Measurements from ENCODE around the gene FAM210B.

DNA sequence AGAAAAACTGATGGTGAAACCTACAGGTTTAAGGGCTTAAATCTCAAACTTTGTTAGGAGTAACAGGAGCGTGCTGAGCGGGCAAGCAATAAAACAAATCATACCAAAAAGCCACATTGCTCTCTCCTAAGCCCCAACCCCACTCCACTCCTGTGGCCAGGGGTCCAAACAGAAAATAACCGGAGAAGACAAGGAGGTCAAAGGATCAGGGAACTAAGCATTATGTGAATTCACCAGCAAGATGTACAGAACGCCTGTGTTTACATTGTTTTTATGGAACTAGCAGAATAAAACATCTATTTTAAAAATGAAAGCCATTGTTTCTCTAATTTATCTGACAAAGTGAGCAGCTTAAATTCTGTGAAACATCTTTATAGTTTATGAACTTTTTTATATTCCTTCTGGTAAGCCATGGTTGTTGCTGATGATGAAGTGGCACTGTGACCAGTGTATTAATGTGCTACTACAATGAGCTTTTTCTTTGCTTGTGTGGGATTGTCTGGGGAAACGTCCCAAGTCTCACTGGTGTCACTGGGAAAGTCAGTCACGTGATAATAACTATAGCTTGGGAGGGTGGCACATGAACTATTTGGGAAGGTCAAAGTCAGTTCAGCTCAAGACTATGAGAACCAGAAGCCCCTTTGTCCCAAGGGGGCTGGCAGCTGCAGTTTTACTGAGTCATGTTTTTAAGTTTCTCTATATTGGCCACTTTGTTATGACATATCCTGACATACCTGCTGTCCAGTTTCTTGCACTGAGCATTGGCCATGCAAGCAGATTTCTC is 9.8 kb downstream of the FAM210B start:
- no peak for TF ChIP-seq ARNT (IDR thresholded peaks at IDR 0.05)
- no peak for TF ChIP-seq FOXJ2 (tag; IDR thresholded peaks at IDR 0.05)
- TF ChIP-seq MTA3 (IDR thresholded peaks at IDR 0.05; ENCODE audit: borderline replicate concordance): no peak
- no peak for TF ChIP-seq SMARCA5 (IDR thresholded peaks at IDR 0.05)
- no peak for TF ChIP-seq ZNF384 (IDR thresholded peaks at IDR 0.05; ENCODE audit: low read depth, low read length)
- TF ChIP-seq, protein P1, sequence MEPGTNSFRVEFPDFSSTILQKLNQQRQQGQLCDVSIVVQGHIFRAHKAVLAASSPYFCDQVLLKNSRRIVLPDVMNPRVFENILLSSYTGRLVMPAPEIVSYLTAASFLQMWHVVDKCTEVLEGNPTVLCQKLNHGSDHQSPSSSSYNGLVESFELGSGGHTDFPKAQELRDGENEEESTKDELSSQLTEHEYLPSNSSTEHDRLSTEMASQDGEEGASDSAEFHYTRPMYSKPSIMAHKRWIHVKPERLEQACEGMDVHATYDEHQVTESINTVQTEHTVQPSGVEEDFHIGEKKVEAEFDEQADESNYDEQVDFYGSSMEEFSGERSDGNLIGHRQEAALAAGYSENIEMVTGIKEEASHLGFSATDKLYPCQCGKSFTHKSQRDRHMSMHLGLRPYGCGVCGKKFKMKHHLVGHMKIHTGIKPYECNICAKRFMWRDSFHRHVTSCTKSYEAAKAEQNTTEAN (CRISPR knock-in tag; IDR thresholded peaks at IDR 0.05): no peak
- TF ChIP-seq ZNF143 (CRISPR knock-in tag; IDR thresholded peaks at IDR 0.05): no peak
- no peak for TF ChIP-seq CTCF (IDR thresholded peaks at IDR 0.05 in 2 of 3, conservative IDR thresholded peaks at IDR 0.05 in 1 of 3; ENCODE audit: insufficient read depth in 2 of 3, low read depth in 1 of 3, low read length in 3 of 3)
- TF ChIP-seq, protein P2, sequence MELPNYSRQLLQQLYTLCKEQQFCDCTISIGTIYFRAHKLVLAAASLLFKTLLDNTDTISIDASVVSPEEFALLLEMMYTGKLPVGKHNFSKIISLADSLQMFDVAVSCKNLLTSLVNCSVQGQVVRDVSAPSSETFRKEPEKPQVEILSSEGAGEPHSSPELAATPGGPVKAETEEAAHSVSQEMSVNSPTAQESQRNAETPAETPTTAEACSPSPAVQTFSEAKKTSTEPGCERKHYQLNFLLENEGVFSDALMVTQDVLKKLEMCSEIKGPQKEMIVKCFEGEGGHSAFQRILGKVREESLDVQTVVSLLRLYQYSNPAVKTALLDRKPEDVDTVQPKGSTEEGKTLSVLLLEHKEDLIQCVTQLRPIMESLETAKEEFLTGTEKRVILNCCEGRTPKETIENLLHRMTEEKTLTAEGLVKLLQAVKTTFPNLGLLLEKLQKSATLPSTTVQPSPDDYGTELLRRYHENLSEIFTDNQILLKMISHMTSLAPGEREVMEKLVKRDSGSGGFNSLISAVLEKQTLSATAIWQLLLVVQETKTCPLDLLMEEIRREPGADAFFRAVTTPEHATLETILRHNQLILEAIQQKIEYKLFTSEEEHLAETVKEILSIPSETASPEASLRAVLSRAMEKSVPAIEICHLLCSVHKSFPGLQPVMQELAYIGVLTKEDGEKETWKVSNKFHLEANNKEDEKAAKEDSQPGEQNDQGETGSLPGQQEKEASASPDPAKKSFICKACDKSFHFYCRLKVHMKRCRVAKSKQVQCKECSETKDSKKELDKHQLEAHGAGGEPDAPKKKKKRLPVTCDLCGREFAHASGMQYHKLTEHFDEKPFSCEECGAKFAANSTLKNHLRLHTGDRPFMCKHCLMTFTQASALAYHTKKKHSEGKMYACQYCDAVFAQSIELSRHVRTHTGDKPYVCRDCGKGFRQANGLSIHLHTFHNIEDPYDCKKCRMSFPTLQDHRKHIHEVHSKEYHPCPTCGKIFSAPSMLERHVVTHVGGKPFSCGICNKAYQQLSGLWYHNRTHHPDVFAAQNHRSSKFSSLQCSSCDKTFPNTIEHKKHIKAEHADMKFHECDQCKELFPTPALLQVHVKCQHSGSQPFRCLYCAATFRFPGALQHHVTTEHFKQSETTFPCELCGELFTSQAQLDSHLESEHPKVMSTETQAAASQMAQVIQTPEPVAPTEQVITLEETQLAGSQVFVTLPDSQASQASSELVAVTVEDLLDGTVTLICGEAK (IDR thresholded peaks at IDR 0.05): no peak
- TF ChIP-seq, protein P2 (CRISPR knock-in tag; IDR thresholded peaks at IDR 0.05): no peak
- peak; percentile 68; the same call in 1 of the 2 replicates for TF ChIP-seq POLR2A (conservative IDR thresholded peaks at IDR 0.05)
- TF ChIP-seq C11orf30 (IDR thresholded peaks at IDR 0.05; ENCODE audit: low read depth): 0 out of 2 replicates have a peak, but pooled peaks have one; percentile 12
- no peak for TF ChIP-seq CBFB (CRISPR knock-in tag; IDR thresholded peaks at IDR 0.05)
- TF ChIP-seq POLR2AphosphoS5 (IDR thresholded peaks at IDR 0.05; ENCODE audit: control insufficient read depth, insufficient read depth, low read depth, low read length): no peak
